ENCODE measurements around the gene TAF8.

TAF8 gene

DNA sequence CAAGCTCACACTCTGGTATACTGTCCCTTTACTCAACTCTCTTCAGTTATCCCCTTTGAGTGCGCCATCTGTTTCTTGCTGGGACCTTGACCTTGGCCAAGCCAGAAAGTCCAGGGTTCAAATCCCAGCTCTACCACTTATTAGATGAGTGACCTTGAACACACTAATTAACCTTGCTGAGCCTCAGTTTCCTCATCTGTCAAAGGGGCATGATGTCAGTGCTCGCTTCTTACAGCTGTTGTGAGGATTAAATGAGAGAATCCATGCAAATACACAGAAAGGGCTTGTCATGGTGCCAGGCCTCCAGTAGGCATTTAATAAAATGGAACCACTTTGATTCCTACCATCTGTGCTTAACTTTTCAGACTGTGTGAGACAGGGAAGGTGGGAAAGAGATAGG is 57.7 kb downstream of the TAF8 start:
- Mint-ChIP-seq H3K27ac (no peak overlapping the region), H3K36me3 (ENCODE audit: low read depth) (no peaks in the 10 kb centered on the region), H3K4me3 (no peak overlapping the region), H3K9me3 (no peaks in the 10 kb centered on the region), H3K27me3 (ENCODE audit: low read depth) (peaks cover 8% of the 10 kb centered on the region), H3K4me1 (ENCODE audit: low read depth) (peaks cover 2% of the 10 kb centered on the region)

DNA sequence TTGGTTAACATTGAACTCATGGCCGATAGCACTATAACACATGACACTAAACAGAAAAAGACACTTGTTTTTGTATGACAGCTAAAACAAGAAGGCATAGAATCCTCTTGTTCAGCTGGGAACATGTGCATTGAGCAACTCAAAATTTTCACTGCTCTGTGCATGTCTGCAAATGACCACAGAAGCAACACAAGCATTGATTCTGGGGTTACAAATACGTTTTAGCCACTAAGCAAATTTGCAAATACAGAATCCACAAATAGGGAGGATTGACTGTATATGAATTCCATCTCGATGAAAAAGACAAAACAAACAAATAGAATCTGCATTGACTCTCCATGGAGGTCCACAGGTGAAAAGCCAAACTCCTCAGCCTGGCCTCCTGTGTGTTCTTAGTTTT is 60.4 kb downstream of the TAF8 start:
- peaks cover 8% of the 10 kb centered on the region for H3K27me3 Mint-ChIP-seq (ENCODE audit: low read depth)
- H3K4me1 Mint-ChIP-seq (ENCODE audit: low read depth) = no peaks in the 10 kb centered on the region
- no peak overlapping the region for H3K27ac Mint-ChIP-seq
- H3K9me3 Mint-ChIP-seq = no peaks in the 10 kb centered on the region
- H3K36me3 Mint-ChIP-seq (ENCODE audit: low read depth) = no peaks in the 10 kb centered on the region
- no peak overlapping the region for H3K4me3 Mint-ChIP-seq

DNA sequence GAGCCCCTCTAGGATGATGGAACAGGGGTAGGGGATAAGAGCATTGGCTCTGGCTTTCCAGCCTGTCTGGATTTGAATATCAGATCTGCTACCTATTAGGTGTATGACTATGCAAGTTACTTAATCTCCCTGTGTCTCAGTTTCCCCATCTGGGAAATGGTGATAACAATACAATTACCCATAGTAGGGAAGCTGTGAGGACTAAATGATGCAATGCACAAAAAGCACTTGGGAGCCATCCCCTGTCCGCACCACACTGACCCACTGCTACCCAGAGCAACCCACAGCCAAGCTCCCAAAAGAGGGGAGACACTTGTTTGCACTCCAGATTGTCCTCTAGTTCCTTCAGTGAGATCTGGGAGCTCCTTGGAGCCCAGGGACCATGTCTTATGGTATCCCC is 62.0 kb downstream of the TAF8 start:
- Mint-ChIP-seq H3K9me3 (no peaks in the 10 kb centered on the region), H3K27ac (no peak overlapping the region), H3K36me3 (ENCODE audit: low read depth) (no peaks in the 10 kb centered on the region), H3K4me3 (no peak overlapping the region), H3K4me1 (ENCODE audit: low read depth) (no peaks in the 10 kb centered on the region), H3K27me3 (ENCODE audit: low read depth) (peaks cover 12% of the 10 kb centered on the region)

DNA sequence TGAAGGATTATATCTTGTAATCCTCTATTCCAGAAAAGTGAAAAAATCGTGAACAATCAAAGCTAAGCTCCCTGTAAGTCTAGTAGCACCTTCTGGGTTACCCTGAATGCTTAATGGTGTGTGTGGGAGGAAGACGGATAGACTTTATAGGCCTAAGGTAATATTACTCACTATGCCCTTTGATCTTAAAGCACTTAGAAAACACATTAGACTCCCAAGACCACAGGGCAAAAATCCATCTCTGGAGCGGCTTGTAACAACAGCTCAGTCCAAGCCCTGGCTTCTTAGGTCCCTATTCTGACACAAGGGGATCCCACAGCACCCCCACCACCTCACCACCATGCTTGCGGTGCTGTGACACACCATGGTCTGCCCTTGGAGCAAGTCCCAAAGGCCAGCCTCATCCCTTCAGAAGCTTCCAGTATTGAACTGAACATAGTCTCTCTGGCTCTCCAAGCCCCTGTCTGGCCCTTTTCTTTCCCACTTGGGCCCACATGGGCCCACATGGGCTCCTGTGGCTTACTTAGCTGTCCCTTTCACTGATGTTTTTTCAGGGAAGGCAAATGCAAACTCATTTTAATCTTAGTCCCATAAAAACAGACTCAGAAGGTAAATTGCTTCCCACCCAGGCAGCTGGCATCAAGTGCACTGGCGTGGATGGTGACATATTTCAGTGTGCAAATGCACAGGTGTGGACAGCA is 63.8 kb downstream of the TAF8 start:
- Mint-ChIP-seq H3K4me3 (no peak overlapping the region), H3K27ac (no peak overlapping the region), H3K9me3 (no peaks in the 10 kb centered on the region), H3K27me3 (ENCODE audit: low read depth) (peaks cover 12% of the 10 kb centered on the region), H3K4me1 (ENCODE audit: low read depth) (no peaks in the 10 kb centered on the region), H3K36me3 (ENCODE audit: low read depth) (no peaks in the 10 kb centered on the region)

DNA sequence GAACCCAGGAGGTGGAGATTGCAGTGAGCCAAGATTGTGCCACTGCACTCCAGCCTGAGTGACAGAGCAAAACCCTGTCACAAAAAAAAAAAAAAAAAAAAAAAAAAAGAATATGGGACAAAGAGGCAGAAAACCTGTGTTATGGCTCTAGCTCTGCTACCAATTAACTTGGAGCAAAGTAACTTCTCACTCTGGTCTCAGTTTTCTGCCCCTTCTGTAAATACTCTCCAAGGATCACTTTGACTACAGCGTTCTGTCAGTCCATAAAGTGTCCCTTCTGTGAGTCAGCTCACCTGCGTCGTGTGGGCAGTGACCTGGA is 67.5 kb downstream of the TAF8 start:
- peaks cover 4% of the 10 kb centered on the region for H3K27me3 Mint-ChIP-seq (ENCODE audit: low read depth)
- no peak overlapping the region for H3K4me3 Mint-ChIP-seq
- no peak overlapping the region for H3K27ac Mint-ChIP-seq
- no peaks in the 10 kb centered on the region for H3K36me3 Mint-ChIP-seq (ENCODE audit: low read depth)
- H3K9me3 Mint-ChIP-seq = no peaks in the 10 kb centered on the region
- H3K4me1 Mint-ChIP-seq (ENCODE audit: low read depth) = no peaks in the 10 kb centered on the region

DNA sequence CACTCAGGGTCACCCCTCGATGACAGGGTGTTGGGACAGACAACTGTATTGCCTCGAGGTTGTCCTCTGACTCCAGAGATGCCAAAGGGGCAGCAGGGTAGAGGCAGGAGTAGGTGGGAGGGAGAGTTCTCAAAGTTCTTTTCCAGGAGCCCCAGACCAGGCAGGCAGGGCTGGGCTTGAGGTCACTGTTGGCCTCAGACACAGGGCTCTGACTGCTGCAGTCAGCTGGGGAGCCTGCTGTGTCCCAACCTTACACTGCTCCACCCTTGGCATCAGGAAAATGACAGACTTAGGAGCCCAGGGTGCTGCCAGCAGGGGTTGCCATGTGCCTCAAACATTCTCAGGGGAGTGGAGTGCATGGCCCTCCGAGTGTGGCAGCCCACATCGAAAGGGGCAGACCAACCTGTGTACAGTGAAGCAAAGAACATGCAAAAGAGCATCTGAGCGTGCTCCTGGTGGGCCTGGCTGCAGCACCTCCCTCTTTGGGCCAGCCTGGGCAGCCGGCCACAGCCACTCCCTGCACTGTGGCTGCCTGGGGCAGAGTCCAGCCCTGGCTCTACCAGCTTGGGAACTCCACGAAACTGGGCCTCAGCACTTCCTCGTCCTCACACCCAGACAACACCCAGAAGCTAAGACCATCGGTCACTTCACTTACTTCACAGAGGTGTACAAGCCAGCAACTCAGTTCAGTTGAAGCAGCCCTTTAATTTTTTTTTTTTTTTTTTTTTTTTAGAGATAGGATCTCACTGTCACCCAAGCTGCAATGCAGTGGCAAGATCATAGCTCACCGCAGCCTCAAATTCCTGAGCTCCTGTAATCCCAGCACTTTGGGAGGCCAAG is 68.1 kb downstream of the TAF8 start:
- Mint-ChIP-seq H3K27ac (no peak overlapping the region), H3K27me3 (ENCODE audit: low read depth) (peaks cover 4% of the 10 kb centered on the region), H3K9me3 (no peaks in the 10 kb centered on the region), H3K4me3 (no peak overlapping the region), H3K36me3 (ENCODE audit: low read depth) (no peaks in the 10 kb centered on the region), H3K4me1 (ENCODE audit: low read depth) (no peaks in the 10 kb centered on the region)

DNA sequence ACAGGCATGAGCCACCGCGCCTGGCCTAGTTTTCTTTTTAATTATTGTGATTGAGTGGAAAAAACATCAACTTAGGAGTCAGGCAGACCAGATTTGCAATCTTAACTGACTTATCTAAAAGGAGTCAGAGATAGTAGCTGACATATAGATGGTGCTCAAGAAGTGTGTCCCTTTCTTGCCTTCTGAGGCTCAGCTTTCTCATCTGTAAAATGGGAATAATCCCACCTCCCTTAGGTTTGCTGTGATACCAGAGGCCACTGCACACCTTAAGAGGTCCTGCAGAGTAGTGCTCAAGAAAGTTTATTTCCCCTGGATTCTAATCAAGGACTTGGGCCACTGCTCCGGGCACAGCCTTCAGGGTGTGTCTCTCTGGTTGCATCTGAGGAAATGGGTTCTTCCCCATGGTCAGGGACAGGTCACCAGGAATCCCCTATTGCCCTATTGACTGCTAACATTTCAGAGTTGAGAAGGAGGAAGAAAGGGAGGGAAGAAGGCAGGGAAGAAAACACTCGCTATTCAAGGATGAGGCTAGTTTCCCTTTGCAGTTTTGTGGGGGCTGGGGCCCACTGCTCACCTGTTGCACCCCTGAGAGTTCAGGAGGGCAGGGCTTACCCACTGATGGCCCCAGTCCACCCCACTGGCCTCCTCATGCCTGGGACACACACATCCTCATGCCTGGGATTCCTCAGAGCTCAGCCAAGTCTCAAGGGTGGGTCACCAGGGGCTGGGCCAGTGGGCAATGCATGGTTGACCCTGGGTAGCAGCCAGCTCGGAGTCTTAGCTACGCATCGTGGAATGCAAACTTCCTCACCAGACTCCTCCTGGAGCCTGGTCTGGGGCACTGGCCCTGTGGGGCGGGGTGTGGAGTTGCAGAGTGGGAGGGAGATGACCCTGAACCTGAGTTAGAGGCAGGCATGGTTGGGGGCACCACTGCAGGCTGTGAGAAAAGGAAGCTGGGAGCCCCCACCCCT is 70.9 kb downstream of the TAF8 start:
- Mint-ChIP-seq H3K27ac (no peak overlapping the region), H3K36me3 (ENCODE audit: low read depth) (no peaks in the 10 kb centered on the region), H3K9me3 (no peaks in the 10 kb centered on the region), H3K4me1 (ENCODE audit: low read depth) (no peaks in the 10 kb centered on the region), H3K27me3 (ENCODE audit: low read depth) (peaks cover 4% of the 10 kb centered on the region), H3K4me3 (no peak overlapping the region)

DNA sequence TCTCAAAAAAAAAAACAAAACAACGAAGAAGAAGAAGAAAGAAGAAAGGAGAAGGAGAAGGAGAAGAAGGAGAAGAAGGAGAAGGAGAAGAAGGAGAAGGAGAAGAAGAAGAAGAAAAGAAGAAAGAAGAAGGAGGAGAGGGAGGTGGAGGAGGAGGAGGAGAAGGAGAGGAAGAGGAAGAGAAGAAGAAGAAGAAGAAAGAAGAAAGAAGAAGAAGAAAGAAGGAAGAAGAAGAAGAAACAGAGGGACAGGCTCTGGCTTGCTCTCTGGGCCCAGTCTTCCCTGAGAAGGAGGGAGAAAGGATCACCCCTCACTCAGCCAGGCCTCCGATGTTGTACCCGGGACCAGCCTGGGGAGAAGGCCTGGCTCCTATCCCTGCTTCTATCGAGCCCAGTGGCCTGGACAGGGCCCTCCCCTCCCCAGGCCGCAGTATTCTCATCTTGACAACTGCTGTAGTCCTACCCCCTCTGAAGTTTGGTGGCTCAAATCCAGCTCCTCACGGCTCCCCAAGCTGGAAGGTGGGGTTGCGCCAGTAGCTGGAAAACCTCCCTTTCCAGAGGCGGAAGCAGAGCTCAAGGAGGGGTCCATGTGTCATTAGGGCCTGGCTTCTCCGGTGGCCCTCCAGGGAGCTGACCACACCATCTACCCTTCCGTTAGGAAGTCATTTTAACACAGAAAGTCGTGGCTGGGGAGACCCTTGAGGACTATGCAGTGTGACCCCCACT is 73.2 kb downstream of the TAF8 start:
- no peaks in the 10 kb centered on the region for H3K4me1 Mint-ChIP-seq (ENCODE audit: low read depth)
- H3K27ac Mint-ChIP-seq = no peak overlapping the region
- no peaks in the 10 kb centered on the region for H3K36me3 Mint-ChIP-seq (ENCODE audit: low read depth)
- no peaks in the 10 kb centered on the region for H3K27me3 Mint-ChIP-seq (ENCODE audit: low read depth)
- H3K9me3 Mint-ChIP-seq = no peaks in the 10 kb centered on the region
- no peak overlapping the region for H3K4me3 Mint-ChIP-seq

DNA sequence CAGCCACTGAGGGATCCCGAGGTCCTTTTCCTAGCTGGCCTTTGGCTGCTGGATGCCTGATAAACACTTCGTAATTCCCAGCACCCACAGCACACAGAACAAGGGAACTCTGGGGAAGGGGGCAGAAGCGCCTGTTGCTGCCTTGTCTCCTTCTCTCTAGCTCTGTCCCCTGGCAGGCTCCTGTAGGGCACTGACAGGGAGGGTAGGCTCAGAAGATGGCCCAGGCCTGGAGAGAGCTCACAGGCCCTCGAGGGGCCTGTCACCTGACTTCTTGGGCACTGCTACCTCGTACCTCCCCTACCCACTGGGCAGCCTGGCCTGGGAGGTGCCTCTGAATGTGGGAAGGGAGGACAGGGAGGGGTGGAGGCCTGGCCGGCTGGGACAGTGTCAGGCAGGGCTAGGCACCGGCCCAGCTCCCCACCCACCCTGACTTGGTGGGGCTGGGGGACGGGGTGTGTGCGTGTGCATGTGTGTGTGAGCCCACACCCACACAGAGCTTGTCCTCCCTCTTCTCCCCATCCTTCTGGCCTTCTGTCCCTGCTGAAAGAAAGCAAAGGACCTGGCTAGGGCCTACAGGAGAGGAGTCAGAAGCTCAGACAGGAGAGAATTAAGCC is 74.0 kb downstream of the TAF8 start:
- no peak overlapping the region for H3K4me3 Mint-ChIP-seq
- H3K27me3 Mint-ChIP-seq (ENCODE audit: low read depth) = no peaks in the 10 kb centered on the region
- H3K27ac Mint-ChIP-seq = no peak overlapping the region
- H3K9me3 Mint-ChIP-seq = no peaks in the 10 kb centered on the region
- H3K36me3 Mint-ChIP-seq (ENCODE audit: low read depth) = no peaks in the 10 kb centered on the region
- H3K4me1 Mint-ChIP-seq (ENCODE audit: low read depth) = no peaks in the 10 kb centered on the region

DNA sequence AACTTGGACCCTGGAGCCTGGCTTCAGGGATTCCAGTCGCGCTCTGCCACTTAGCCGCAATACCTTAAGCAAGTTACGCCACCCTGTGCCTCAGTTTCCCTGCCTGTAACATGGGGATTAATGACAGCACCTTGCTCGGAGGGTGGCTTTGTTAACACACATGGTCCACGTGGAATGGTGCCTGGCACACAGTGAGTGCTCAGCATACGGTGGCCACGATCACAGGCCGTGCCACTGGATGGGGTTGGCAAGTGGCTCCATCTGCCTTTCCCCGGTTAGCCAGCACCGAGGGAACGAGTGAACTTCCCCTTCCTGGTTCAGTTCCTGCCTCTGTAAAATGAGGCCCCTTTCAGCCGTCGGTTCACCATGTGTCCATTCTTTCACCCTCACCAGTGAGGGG is 74.9 kb downstream of the TAF8 start:
- Mint-ChIP-seq H3K27ac (no peak overlapping the region), H3K4me1 (ENCODE audit: low read depth) (no peaks in the 10 kb centered on the region), H3K27me3 (ENCODE audit: low read depth) (no peaks in the 10 kb centered on the region), H3K36me3 (ENCODE audit: low read depth) (no peaks in the 10 kb centered on the region), H3K9me3 (no peaks in the 10 kb centered on the region), H3K4me3 (no peak overlapping the region)

DNA sequence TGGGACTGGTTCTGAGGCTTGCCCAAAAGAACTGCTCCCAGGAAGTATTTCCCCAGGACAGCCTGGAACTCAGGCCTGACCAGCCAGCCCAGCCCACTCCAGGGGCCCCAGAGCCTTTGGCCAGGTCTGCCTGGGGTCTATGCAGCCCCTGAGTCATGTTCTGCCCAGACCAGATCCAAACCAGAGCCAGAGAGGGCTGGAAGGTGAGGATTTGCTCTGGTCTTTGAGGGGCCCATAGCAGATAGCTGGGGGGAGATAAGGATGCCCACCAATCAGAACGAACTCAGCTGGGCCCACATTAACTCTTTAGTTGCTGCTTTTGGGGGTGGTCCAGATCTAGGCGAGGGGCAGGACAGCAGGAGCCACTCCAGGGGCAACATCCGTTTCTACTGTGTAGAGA is 75.3 kb downstream of the TAF8 start:
- Mint-ChIP-seq H3K27ac (no peak overlapping the region), H3K36me3 (ENCODE audit: low read depth) (no peaks in the 10 kb centered on the region), H3K9me3 (no peaks in the 10 kb centered on the region), H3K4me3 (no peak overlapping the region), H3K4me1 (ENCODE audit: low read depth) (no peaks in the 10 kb centered on the region), H3K27me3 (ENCODE audit: low read depth) (no peaks in the 10 kb centered on the region)

DNA sequence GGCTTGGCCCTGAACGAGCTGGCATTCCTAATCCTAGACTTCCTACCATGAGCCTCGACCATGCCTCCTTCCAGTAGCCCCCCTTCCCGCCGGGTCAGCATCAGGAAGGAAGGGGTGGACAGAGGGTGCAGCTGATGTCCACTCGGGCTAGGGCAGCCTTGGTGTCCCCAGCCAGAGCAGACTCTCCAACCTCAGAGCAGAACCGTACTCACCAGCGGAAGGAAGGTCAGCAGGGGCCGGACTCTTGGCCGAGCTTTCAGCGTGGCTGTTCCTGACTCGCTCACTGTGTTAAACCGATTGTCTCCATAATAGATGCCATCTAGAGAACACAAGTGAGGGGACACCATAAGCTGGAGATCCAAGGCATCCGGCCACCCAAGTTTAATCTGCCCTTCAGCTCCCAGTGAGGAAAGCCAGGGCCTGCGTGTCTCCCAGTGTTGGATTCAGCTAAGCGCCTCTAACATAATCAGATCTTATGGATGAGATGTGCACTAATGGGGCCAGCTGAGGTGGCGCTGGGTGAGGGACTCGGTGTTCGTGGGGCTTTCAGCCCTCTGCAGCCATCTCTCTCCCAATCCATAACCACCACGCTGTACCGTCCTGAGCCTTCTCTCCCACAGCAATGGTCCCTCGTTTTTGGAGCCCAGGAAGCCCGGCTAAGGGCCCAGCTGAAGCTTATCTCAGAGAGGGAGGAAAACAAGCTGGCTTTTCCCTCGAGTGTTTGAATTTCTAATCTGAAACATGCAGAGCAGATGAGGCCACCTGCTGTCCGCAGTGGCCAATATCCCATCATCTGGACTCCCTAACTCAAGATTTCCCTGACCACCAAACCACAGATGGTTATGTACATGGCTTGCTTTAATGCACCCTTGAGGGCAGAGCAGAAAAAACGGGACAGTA is 78.4 kb downstream of the TAF8 start:
- no peaks in the 10 kb centered on the region for H3K36me3 Mint-ChIP-seq (ENCODE audit: low read depth)
- H3K4me1 Mint-ChIP-seq (ENCODE audit: low read depth) = no peaks in the 10 kb centered on the region
- no peak overlapping the region for H3K27ac Mint-ChIP-seq
- H3K4me3 Mint-ChIP-seq = no peak overlapping the region
- H3K9me3 Mint-ChIP-seq = no peaks in the 10 kb centered on the region
- H3K27me3 Mint-ChIP-seq (ENCODE audit: low read depth) = no peaks in the 10 kb centered on the region

DNA sequence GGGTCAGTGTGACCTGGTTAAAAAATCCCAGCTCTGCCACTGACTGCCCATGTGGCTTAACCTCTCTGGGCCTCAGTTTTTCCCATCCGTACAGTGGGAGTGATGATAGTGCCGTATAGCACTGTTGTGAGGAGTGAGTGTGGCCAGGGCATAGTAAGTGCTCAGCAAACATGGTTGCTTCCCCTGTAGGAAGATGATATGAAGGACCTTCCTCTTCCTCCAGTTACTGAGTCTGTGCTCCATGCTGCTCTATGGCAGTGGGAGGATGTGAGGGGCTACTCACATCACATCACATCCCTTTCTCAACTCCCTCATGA is 79.0 kb downstream of the TAF8 start:
- Mint-ChIP-seq H3K27ac (no peak overlapping the region), H3K4me1 (ENCODE audit: low read depth) (no peaks in the 10 kb centered on the region), H3K36me3 (ENCODE audit: low read depth) (no peaks in the 10 kb centered on the region), H3K9me3 (no peaks in the 10 kb centered on the region), H3K27me3 (ENCODE audit: low read depth) (no peaks in the 10 kb centered on the region), H3K4me3 (no peak overlapping the region)

Measured in T-helper 1 cell treated with Interleukin-12 subunit alpha and Interleukin-12 subunit beta and Interleukin-4 antibody, amounts not matched to agents 30 μg/mL and 1 μg/mL, for 36 hours (primary cell).